DND-41 (cell line): ENCODE data around the gene VAPB.

Source experiments
- ATAC-seq: fragments of 200-7000 bp; cut with Tn5 transposase; 3 replicates; pipeline ENCODE4 v1.9.1; 2021; ENCODE audit warnings: low read depth; ENCODE audit not compliant: insufficient read depth
- DNase-seq: peaks from one replicate; pipeline ENCODE4 v3.0.0-alpha.2; 2020
- H2AFZ ChIP-seq: 2 replicates; pipeline ENCODE4 v1.6.0; 2012; ENCODE audit warnings: low read depth, low read length
- H3K27ac ChIP-seq: 2 replicates; pipeline ENCODE4 v1.5.1; 2012; ENCODE audit warnings: low read length, inconsistent platforms
- H3K27me3 ChIP-seq: fragments of 200-600 bp; sonication (generic); 2 replicates; pipeline ENCODE4 v1.6.0; 2012; ENCODE audit warnings: low read length, mild to moderate bottlenecking, inconsistent platforms; ENCODE audit not compliant: insufficient read depth, poor library complexity
- H3K36me3 ChIP-seq: 2 replicates; pipeline ENCODE4 v1.5.1; 2012; ENCODE audit warnings: low read length, inconsistent platforms; ENCODE audit not compliant: insufficient read depth
- H3K4me1 ChIP-seq: 2 replicates; pipeline ENCODE4 v1.5.1; 2012; ENCODE audit warnings: mild to moderate bottlenecking, low read length; ENCODE audit not compliant: insufficient read depth
- H3K4me2 ChIP-seq: 2 replicates; pipeline ENCODE4 v1.6.0; 2012; ENCODE audit warnings: mild to moderate bottlenecking, moderate library complexity, low read length, inconsistent platforms; ENCODE audit not compliant: insufficient read depth
- H3K4me3 ChIP-seq, 2 experiments: fragments of 200-600 bp in 1 of 2; shearing (Covaris generic) in 1 of 2; 2 replicates each; pipeline ENCODE4 v1.5.1; 2012 to 2016; ENCODE audit warnings: inconsistent platforms in 2 of 2, low read length in 2 of 2, mild to moderate bottlenecking in 2 of 2, low read depth in 1 of 2, moderate library complexity in 1 of 2
- H3K79me2 ChIP-seq: 2 replicates; pipeline ENCODE4 v1.6.0; 2012; ENCODE audit warnings: low read length, inconsistent platforms; ENCODE audit not compliant: insufficient read depth
- H3K9ac ChIP-seq: 2 replicates; pipeline ENCODE4 v1.6.0; 2012; ENCODE audit warnings: low read depth, mild to moderate bottlenecking, inconsistent platforms, low read length, moderate library complexity
- H3K9me3 ChIP-seq: 2 replicates; pipeline ENCODE4 v1.5.1; 2012; ENCODE audit warnings: low read length, moderate library complexity, mild to moderate bottlenecking, inconsistent platforms; ENCODE audit not compliant: insufficient read depth, severe bottlenecking
- H4K20me1 ChIP-seq: 2 replicates; pipeline ENCODE4 v1.6.0; 2012; ENCODE audit warnings: low read length; ENCODE audit not compliant: insufficient read depth
- EZH2 ChIP-seq: IDR thresholded peaks from 3 replicates; pipeline ENCODE4 v1.6.1; 2012; ENCODE audit warnings: borderline replicate concordance, low read depth, mild to moderate bottlenecking, moderate library complexity, low read length, inconsistent platforms; ENCODE audit not compliant: severe bottlenecking
- TF ChIP-seq, protein P1 (sequence below): IDR thresholded peaks from 2 replicates; pipeline ENCODE4 v1.5.1; 2012; ENCODE audit warnings: borderline replicate concordance, low read length, moderate library complexity, mild to moderate bottlenecking; ENCODE audit not compliant: poor library complexity, severe bottlenecking; ENCODE audit errors: extremely low read depth

The VAPB gene

DNA sequence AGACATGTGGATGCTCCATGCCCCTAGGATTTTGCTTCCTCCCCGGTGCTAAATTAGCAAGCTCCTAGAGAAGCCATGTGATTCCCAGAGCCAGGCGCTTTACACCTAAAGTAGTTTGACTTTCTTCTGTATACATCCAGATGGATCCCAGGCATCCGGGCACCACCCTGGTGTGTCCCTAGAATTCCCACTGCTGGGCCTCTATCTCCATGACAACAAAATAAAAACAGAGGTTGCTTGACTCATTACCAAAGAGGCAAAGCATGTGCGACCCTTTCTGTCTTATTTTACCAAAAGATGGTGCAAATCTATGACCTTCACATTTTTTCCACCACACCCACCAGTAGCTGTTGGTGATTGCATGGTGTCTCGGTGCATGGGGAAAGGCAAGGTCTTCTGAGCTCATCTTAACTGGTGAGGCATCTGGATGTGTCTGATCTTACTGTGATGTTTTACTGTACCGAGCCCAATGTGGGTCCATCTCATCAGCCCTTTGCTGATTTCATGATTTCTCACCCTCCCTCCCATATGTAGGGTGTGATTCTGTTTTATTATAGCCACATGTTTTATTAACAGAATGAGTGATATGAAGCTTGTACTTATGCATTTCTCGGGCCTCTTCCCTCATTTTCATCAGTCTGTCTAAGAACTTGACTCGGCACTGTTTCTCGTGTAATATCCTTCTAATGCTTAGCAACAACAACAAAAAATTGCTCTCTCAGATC is 27.4 kb upstream of the VAPB start:
- no peak overlapping the region for H2AFZ ChIP-seq
- peaks cover 48% of the 10 kb centered on the region; the same call in 1 of the 2 replicates for H3K36me3 ChIP-seq
- no peaks in the 10 kb centered on the region for H3K9me3 ChIP-seq
- H3K4me3 ChIP-seq = no peak overlapping the region
- H3K9ac ChIP-seq = no peak overlapping the region
- H3K27me3 ChIP-seq = no peaks in the 10 kb centered on the region
- no peaks in the 10 kb centered on the region for H3K4me1 ChIP-seq
- H3K4me2 ChIP-seq = no peak overlapping the region
- H3K79me2 ChIP-seq = no peaks in the 10 kb centered on the region
- no peak for ATAC-seq
- H4K20me1 ChIP-seq = no peaks in the 10 kb centered on the region
- no peak for TF ChIP-seq EZH2
- TF ChIP-seq, protein P1, sequence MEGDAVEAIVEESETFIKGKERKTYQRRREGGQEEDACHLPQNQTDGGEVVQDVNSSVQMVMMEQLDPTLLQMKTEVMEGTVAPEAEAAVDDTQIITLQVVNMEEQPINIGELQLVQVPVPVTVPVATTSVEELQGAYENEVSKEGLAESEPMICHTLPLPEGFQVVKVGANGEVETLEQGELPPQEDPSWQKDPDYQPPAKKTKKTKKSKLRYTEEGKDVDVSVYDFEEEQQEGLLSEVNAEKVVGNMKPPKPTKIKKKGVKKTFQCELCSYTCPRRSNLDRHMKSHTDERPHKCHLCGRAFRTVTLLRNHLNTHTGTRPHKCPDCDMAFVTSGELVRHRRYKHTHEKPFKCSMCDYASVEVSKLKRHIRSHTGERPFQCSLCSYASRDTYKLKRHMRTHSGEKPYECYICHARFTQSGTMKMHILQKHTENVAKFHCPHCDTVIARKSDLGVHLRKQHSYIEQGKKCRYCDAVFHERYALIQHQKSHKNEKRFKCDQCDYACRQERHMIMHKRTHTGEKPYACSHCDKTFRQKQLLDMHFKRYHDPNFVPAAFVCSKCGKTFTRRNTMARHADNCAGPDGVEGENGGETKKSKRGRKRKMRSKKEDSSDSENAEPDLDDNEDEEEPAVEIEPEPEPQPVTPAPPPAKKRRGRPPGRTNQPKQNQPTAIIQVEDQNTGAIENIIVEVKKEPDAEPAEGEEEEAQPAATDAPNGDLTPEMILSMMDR = no peak
- no peak overlapping the region for H3K27ac ChIP-seq
- no peak for DNase-seq

DNA sequence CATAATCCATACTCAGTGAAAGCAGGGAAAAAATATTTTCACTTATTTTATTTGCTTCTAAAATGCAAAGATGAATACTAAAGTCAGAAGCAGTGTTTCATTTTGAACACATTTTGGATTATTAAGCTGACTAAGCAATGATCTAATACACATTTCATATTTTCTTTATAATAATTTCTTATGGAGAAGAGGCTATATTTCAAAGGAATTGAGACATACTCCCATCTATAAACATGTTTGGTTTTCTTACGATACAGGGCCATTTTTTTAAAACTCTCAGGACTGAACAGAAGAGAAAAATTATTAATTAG is 26.9 kb upstream of the VAPB start:
- no peak for DNase-seq
- ATAC-seq = no peak
- peaks cover 44% of the 10 kb centered on the region; the same call in 1 of the 2 replicates for H3K36me3 ChIP-seq
- H3K9me3 ChIP-seq = no peaks in the 10 kb centered on the region
- TF ChIP-seq, protein P1 = no peak
- no peak for TF ChIP-seq EZH2
- H2AFZ ChIP-seq = no peak overlapping the region
- no peak overlapping the region for H3K27ac ChIP-seq
- no peaks in the 10 kb centered on the region for H3K27me3 ChIP-seq
- no peaks in the 10 kb centered on the region for H4K20me1 ChIP-seq
- H3K9ac ChIP-seq = no peak overlapping the region
- H3K4me1 ChIP-seq = no peaks in the 10 kb centered on the region
- no peak overlapping the region for H3K4me3 ChIP-seq
- H3K79me2 ChIP-seq = no peaks in the 10 kb centered on the region
- H3K4me2 ChIP-seq = no peak overlapping the region

GRCh38 chr20:58362970-58363369 is 26.1 kb upstream of the VAPB start:
- Histone ChIP-seq H3K36me3 (peaks cover 46% of the 10 kb centered on the region; the same call in 1 of the 2 replicates), H4K20me1 (no peaks in the 10 kb centered on the region), H3K4me1 (no peaks in the 10 kb centered on the region), H3K27me3 (no peaks in the 10 kb centered on the region), H3K9ac (no peak overlapping the region), H3K79me2 (no peaks in the 10 kb centered on the region), H3K4me3 (no peak overlapping the region), H3K4me2 (no peak overlapping the region), H3K9me3 (no peaks in the 10 kb centered on the region), H2AFZ (no peak overlapping the region), H3K27ac (no peak overlapping the region)
- no peak for TF ChIP-seq EZH2
- TF ChIP-seq, protein P1 = no peak
- DNase-seq = no peak
- ATAC-seq = no peak

DNA sequence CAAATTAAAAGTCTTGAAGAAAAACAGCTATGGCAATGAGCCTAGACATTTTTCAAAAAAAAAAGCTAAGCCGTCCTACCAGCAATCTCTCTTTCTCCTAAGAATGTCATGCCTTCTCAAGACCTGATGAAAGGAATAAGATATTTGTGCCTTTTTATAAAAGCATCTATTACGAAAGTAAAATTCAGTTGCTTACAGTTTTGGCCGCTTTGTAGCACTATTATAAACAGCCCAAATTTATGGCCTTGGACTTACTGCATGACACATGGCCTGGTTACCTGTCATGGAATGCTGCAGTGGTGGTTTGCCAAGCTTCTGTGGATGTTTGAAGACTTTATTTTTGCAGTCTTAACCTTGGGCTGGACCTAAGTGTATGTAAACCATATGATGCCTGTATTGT is 22.2 kb upstream of the VAPB start:
- no peak overlapping the region for H3K9ac ChIP-seq
- H4K20me1 ChIP-seq = no peaks in the 10 kb centered on the region
- no peak for ATAC-seq

More for the DNA sequence above, 22.2 kb upstream of the VAPB start:
- H2AFZ ChIP-seq = no peak overlapping the region
- no peaks in the 10 kb centered on the region for H3K4me1 ChIP-seq
- DNase-seq = no peak
- peaks cover 18% of the 10 kb centered on the region; the same call in 1 of the 2 replicates for H3K36me3 ChIP-seq
- no peaks in the 10 kb centered on the region for H3K27me3 ChIP-seq
- H3K9me3 ChIP-seq = no peaks in the 10 kb centered on the region
- TF ChIP-seq, protein P1 = no peak
- TF ChIP-seq EZH2 = no peak
- no peak overlapping the region for H3K27ac ChIP-seq
- no peak overlapping the region for H3K4me2 ChIP-seq
- H3K4me3 ChIP-seq = no peak overlapping the region
- H3K79me2 ChIP-seq = no peaks in the 10 kb centered on the region
